T-helper 1 cell treated with Interleukin-12 subunit alpha and Interleukin-12 subunit beta and Interleukin-4 antibody, amounts not matched to agents 30 ng/mL and 1 ng/mL, for 36 hours (primary cell): ENCODE measurements around the gene OTX2. TPM values are rescaled to one million over a fixed set of nuclear protein-coding genes. Genes with fewer than 3 reads are reported as not detected.

Source experiments
- intact Hi-C: fragments of 100-400 bp; cut with micrococcal nuclease; formaldehyde crosslinking; loops from one replicate; pipeline ENCODE4 v1.15.1; 2024
- total RNA-seq: library from RNA; stranded (reverse); gene quantifications from 2 replicates; pipeline ENCODE4 v1.2.3, GENCODE V29; 2022

Gene OTX2
- total RNA-seq: not detected in 2 replicates

- intact Hi-C loops: loop anchor here (2.0 kb wide), 1 partner anchor 13 kb away; no protein-coding TSS in a partner anchor
These were observed at the start of gene OTX2 for GRCh38 chr14:56810147-56810719. Gene OTX2 (minus strand): TSS chr14:56810479. CDS start chr14:56805456, 5,023 bp downstream.

- intact Hi-C loops: no loop called here
These were observed 48.1 kb upstream of the OTX2 start for GRCh38 chr14:56858422-56858821.

- intact Hi-C loops: no loop called here
These were observed 46.9 kb upstream of the OTX2 start for GRCh38 chr14:56857216-56857615.

GRCh38 chr14:56855891-56856461 lies 45.7 kb upstream of the OTX2 start:
- intact Hi-C loops: no loop called here

- intact Hi-C loops: no loop called here
These were observed 44.0 kb upstream of the OTX2 start for GRCh38 chr14:56854325-56854724.

GRCh38 chr14:56846970-56847930 lies 37.0 kb upstream of the OTX2 start:
- intact Hi-C loops: no loop called here

GRCh38 chr14:56844406-56845002 lies 34.2 kb upstream of the OTX2 start:
- intact Hi-C loops: no loop called here

GRCh38 chr14:56841611-56842010 lies 31.3 kb upstream of the OTX2 start:
- intact Hi-C loops: no loop called here

GRCh38 chr14:56840221-56840620 lies 29.9 kb upstream of the OTX2 start:
- intact Hi-C loops: no loop called here

GRCh38 chr14:56829151-56829550 lies 18.9 kb upstream of the OTX2 start:
- intact Hi-C loops: no loop called here

GRCh38 chr14:56826214-56826613 lies 15.9 kb upstream of the OTX2 start:
- intact Hi-C loops: no loop called here

GRCh38 chr14:56821805-56822610 lies 11.7 kb upstream of the OTX2 start:
- intact Hi-C loops: no loop called here

GRCh38 chr14:56821177-56821576 lies 10.9 kb upstream of the OTX2 start:
- intact Hi-C loops: no loop called here

GRCh38 chr14:56817396-56817921 lies 7.2 kb upstream of the OTX2 start:
- intact Hi-C loops: loop anchor here (5.0 kb wide), 1 partner anchor 250 kb away; no protein-coding TSS in a partner anchor

- intact Hi-C loops: loop anchor here (5.0 kb wide), 1 partner anchor 251 kb away; no protein-coding TSS in a partner anchor
These were observed 6.5 kb upstream of the OTX2 start for GRCh38 chr14:56816574-56817391.

GRCh38 chr14:56815745-56816144 lies 5.5 kb upstream of the OTX2 start:
- intact Hi-C loops: loop anchor here (5.0 kb wide), 1 partner anchor 252 kb away; no protein-coding TSS in a partner anchor

- intact Hi-C loops: loop anchor here (5.0 kb wide), 1 partner anchor 252 kb away; no protein-coding TSS in a partner anchor
These were observed 4.9 kb upstream of the OTX2 start for GRCh38 chr14:56814969-56815700.

GRCh38 chr14:56814519-56814959 lies 4.3 kb upstream of the OTX2 start:
- intact Hi-C loops: no loop called here

GRCh38 chr14:56813143-56813551 lies 2.9 kb upstream of the OTX2 start:
- intact Hi-C loops: no loop called here
